ENCODE measurements around the gene BMI1. TPM values are rescaled to one million over a fixed set of nuclear protein-coding genes. Genes with fewer than 3 reads are reported as not detected.

The BMI1 gene
- total RNA-seq, 3 donors from 2014 or later (not counting 1 experiment from before 2014, with no cell fraction given), result 60.5 to 69.8 (median 66.4) TPM

DNA sequence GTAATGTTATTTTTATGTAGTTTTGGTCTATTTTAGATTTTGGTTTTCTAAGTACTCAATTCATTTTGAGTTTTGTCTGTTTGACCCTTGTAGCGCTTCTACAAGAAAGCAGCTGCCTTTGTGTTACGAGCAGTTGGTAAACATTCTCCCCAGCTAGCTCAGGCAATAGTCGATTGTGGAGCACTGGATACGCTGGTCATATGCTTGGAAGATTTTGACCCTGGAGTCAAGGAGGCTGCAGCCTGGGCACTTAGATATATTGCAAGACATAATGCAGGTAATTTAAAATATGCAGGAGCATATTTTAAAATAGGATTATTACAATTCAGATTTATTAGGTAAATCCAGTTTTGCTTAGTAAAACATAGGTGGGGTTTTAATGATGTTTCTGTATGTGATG is 47.5 kb downstream of the BMI1 start:
- Histone ChIP-seq H3K4me1 (ENCODE audit: control insufficient read depth, insufficient read depth, low read length) (no peaks in the 10 kb centered on the region), H3K27me3 (ENCODE audit: control insufficient read depth, insufficient read depth, low read length) (no peaks in the 10 kb centered on the region), H3K9me3 (ENCODE audit: control insufficient read depth, insufficient read depth, low read length) (no peaks in the 10 kb centered on the region), H3K36me3 (ENCODE audit: control insufficient read depth, insufficient read depth, low read length) (no peaks in the 10 kb centered on the region), H3K4me3 (ENCODE audit: low read length) (no peak overlapping the region), H3K27ac (ENCODE audit: low read length) (no peak overlapping the region)
- H3K9me3 Mint-ChIP-seq, result no peaks in the 10 kb centered on the region
- peaks cover 5 to 18% of the 10 kb centered on the region in 2 donors for H3K27me3 Mint-ChIP-seq (ENCODE audit: low read depth in 2 of 2)
- no peak overlapping the region for H3K4me3 Mint-ChIP-seq
- intact Hi-C loops (cut with micrococcal nuclease), result no loop called here
- peaks cover 6% of the 10 kb centered on the region in 2 donors for H3K4me1 Mint-ChIP-seq
- TF ChIP-seq, protein P1, sequence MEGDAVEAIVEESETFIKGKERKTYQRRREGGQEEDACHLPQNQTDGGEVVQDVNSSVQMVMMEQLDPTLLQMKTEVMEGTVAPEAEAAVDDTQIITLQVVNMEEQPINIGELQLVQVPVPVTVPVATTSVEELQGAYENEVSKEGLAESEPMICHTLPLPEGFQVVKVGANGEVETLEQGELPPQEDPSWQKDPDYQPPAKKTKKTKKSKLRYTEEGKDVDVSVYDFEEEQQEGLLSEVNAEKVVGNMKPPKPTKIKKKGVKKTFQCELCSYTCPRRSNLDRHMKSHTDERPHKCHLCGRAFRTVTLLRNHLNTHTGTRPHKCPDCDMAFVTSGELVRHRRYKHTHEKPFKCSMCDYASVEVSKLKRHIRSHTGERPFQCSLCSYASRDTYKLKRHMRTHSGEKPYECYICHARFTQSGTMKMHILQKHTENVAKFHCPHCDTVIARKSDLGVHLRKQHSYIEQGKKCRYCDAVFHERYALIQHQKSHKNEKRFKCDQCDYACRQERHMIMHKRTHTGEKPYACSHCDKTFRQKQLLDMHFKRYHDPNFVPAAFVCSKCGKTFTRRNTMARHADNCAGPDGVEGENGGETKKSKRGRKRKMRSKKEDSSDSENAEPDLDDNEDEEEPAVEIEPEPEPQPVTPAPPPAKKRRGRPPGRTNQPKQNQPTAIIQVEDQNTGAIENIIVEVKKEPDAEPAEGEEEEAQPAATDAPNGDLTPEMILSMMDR (IDR thresholded peaks at IDR 0.05), result no peak
- no peak overlapping the region for H3K27ac Mint-ChIP-seq
- ATAC-seq, result no peak
- H3K36me3 Mint-ChIP-seq, result no peaks in the 10 kb centered on the region
- WGBS (ENCODE audit: insufficient coverage), result 98% methylated on average over 4 of the region's 4 CpGs
- no peak for DNase-seq

DNA sequence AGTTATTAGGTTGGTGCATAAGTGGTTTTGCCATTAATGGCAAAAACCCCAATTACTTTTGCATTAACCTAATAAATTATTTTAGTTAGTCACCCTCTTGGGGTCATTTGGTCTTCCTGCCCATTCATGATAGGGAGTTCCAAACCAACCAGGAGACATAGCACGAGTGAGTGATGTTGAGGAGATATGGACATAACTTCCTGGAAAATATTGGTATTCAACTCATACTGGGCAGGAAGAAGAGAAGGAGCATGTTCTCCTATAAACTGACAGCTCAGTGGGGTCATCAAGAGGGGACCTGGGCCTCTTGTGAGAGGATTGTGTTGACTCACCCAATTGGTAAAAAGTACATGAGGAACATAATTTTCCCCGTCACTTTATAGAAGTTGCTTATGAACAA is 48.1 kb downstream of the BMI1 start:
- Mint-ChIP-seq H3K9me3 (no peaks in the 10 kb centered on the region), H3K27ac (no peak overlapping the region), H3K4me3 (no peak overlapping the region), H3K4me1 (peaks cover 6% of the 10 kb centered on the region in 2 donors), H3K36me3 (no peaks in the 10 kb centered on the region), H3K27me3 (ENCODE audit: low read depth in 2 of 2) (peaks cover 5 to 18% of the 10 kb centered on the region in 2 donors)
- Histone ChIP-seq H3K27me3 (ENCODE audit: control insufficient read depth, insufficient read depth, low read length) (no peaks in the 10 kb centered on the region), H3K4me3 (ENCODE audit: low read length) (no peak overlapping the region), H3K36me3 (ENCODE audit: control insufficient read depth, insufficient read depth, low read length) (no peaks in the 10 kb centered on the region), H3K9me3 (ENCODE audit: control insufficient read depth, insufficient read depth, low read length) (no peaks in the 10 kb centered on the region), H3K27ac (ENCODE audit: low read length) (no peak overlapping the region), H3K4me1 (ENCODE audit: control insufficient read depth, insufficient read depth, low read length) (no peaks in the 10 kb centered on the region)
- TF ChIP-seq, protein P1 (IDR thresholded peaks at IDR 0.05), result no peak
- 100% methylated on average over 1 of the region's 2 CpGs for WGBS (ENCODE audit: insufficient coverage)
- DNase-seq (no peak), ATAC-seq (no peak)
- intact Hi-C loops (cut with micrococcal nuclease), result no loop called here

GRCh38 chr10:22369434-22370072 is 48.7 kb downstream of the BMI1 start:
- H3K27ac Mint-ChIP-seq, result no peak overlapping the region
- 90% methylated on average over 4 of the region's 5 CpGs for WGBS (ENCODE audit: insufficient coverage)
- Histone ChIP-seq H3K36me3 (ENCODE audit: control insufficient read depth, insufficient read depth, low read length) (no peaks in the 10 kb centered on the region), H3K4me1 (ENCODE audit: control insufficient read depth, insufficient read depth, low read length) (no peaks in the 10 kb centered on the region), H3K4me3 (ENCODE audit: low read length) (no peak overlapping the region), H3K27ac (ENCODE audit: low read length) (no peak overlapping the region), H3K27me3 (ENCODE audit: control insufficient read depth, insufficient read depth, low read length) (no peaks in the 10 kb centered on the region), H3K9me3 (ENCODE audit: control insufficient read depth, insufficient read depth, low read length) (no peaks in the 10 kb centered on the region)
- no peak for ATAC-seq
- H3K4me1 Mint-ChIP-seq, result peaks cover 6% of the 10 kb centered on the region in 2 donors
- peaks cover 5 to 18% of the 10 kb centered on the region in 2 donors for H3K27me3 Mint-ChIP-seq (ENCODE audit: low read depth in 2 of 2)
- intact Hi-C loops (cut with micrococcal nuclease), result no loop called here
- no peaks in the 10 kb centered on the region for H3K36me3 Mint-ChIP-seq
- TF ChIP-seq, protein P1 (IDR thresholded peaks at IDR 0.05), result no peak
- peak in 1 of 2 donors; percentile 7 for DNase-seq
- no peaks in the 10 kb centered on the region for H3K9me3 Mint-ChIP-seq
- no peak overlapping the region for H3K4me3 Mint-ChIP-seq

DNA sequence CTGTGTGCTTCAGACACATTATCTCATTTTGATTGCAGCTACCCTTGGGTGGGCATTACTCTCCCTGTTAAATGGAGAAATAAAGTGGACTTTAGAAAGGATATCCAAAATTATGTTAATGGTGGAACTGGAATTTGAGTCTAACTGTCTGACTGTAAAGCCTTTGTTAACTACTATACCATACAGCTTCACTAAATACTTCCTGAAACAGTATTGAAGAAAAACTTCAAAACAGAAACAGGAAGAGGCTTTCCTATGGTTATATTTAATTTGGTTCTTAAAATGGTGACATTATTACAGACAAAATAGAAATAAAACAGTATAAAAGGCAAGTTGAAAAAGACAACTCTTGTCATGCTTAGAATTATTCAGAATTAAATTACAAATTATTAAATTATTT is 49.4 kb downstream of the BMI1 start:
- Mint-ChIP-seq H3K36me3 (no peaks in the 10 kb centered on the region), H3K9me3 (no peaks in the 10 kb centered on the region), H3K27ac (no peak overlapping the region), H3K27me3 (ENCODE audit: low read depth in 2 of 2) (peaks cover 5 to 22% of the 10 kb centered on the region in 2 donors), H3K4me1 (peaks cover 6% of the 10 kb centered on the region in 2 donors), H3K4me3 (no peak overlapping the region)
- no peak for ATAC-seq
- Histone ChIP-seq H3K4me3 (ENCODE audit: low read length) (no peak overlapping the region), H3K9me3 (ENCODE audit: control insufficient read depth, insufficient read depth, low read length) (no peaks in the 10 kb centered on the region), H3K27me3 (ENCODE audit: control insufficient read depth, insufficient read depth, low read length) (no peaks in the 10 kb centered on the region), H3K36me3 (ENCODE audit: control insufficient read depth, insufficient read depth, low read length) (no peaks in the 10 kb centered on the region), H3K27ac (ENCODE audit: low read length) (no peak overlapping the region), H3K4me1 (ENCODE audit: control insufficient read depth, insufficient read depth, low read length) (no peaks in the 10 kb centered on the region)
- no peak for DNase-seq
- TF ChIP-seq, protein P1 (IDR thresholded peaks at IDR 0.05), result no peak
- intact Hi-C loops (cut with micrococcal nuclease), result no loop called here
